ENCODE measurements around the gene BCAS3. TPM values are rescaled to one million over a fixed set of nuclear protein-coding genes. Genes with fewer than 3 reads are reported as not detected.
A peak's percentile ranks its signal among the peaks of the same experiment; 100 is the strongest.

Gene BCAS3
- total and polyA plus RNA-seq, 3 experiments from 2014 or later = 10.7 to 35.3 (median 13.5) TPM

GRCh38 chr17:61411011-61411260, 733.3 kb downstream of the BCAS3 start:
- Mint-ChIP-seq H3K4me1 (peaks cover 20 to 43% (median 23%) of the 10 kb centered on the region in 3 donors), H3K27ac (peak overlapping the region in 1 of 8 donors; percentile 52), H3K36me3 (no peaks in the 10 kb centered on the region), H3K4me3 (peak overlapping the region; percentile 76 to 91 (median 78)), H3K9me3 (no peaks in the 10 kb centered on the region), H3K27me3 (peaks cover 41 to 48% of the 10 kb centered on the region in 2 donors)
- Histone ChIP-seq H3K4me1 (ENCODE audit: insufficient read depth, low read length) (peaks cover 11% of the 10 kb centered on the region), H3K4me3 (ENCODE audit: low read length) (no peak overlapping the region), H3K27ac (ENCODE audit: low read depth, low read length) (no peak overlapping the region), H3K27me3 (ENCODE audit: insufficient read depth, low read length, poor library complexity, severe bottlenecking) (peaks cover 43% of the 10 kb centered on the region), H3K36me3 (ENCODE audit: insufficient read depth, low read length) (no peaks in the 10 kb centered on the region), H3K9me3 (ENCODE audit: low read length) (no peaks in the 10 kb centered on the region)
- CTCF ChIA-PET = no interaction called here
- POLR2A ChIA-PET = no interaction called here
- no peak for DNase-seq

DNA sequence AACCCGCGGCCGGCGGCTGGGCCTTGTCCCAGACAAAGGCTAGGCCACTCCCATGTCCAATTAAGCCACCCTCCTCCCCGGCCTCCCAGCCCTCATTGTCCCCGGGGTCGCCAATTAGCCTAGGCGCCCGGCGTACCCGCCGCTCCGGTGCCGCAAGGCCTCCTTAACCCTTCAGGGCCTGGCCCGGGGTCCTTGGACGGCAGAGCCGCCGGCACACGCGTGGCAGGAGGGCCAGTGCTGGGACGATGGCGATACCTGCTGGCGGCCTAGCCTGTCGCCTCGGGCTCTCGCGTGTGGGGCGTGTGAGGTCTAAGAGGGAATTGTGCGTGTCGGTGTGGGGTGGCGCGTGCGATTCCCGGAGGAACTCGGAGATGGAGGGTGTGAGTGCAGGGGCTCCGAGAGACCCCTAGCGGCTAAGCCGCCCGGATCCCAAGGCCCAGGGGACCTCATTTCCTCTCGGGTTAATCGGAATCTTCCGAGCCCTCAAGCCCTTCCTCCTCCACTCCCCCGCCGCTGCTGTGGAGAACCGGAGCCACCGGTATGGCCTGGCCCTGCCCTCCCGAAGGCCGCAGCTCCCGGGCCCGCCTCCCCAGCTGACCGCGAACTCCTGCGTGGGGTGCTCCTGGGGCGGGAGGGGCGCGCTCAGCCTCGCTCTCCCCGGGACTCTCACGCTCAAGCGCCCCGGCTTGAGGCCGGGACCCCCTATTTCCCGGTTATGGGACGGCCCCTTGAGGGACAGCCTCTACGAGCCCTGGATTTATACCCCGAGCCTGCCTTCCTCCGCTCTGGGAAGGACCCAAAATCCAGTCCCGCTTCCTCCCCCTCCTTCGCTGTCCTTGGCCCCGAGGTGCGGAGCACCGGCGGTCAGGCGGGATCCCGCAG, 733.9 kb downstream of the BCAS3 start:
- DNase-seq = peak in 2 of 5 donors; percentile 24 to 43
- CTCF ChIA-PET = interaction anchor here (0.6 to 2.3 kb wide), 14 partner anchors 9 to 726 kb away, joined by 3 to 9 read pairs (median 3); no protein-coding TSS in a partner anchor

GRCh38 chr17:61412143-61412859, 734.6 kb downstream of the BCAS3 start:
- ChIA-PET CTCF (interaction anchor here (0.6 to 2.3 kb wide), 17 partner anchors 9 to 726 kb away, joined by 3 to 9 read pairs (median 3); no protein-coding TSS in a partner anchor), POLR2A (interaction anchor here (0.9 to 1.2 kb wide), 2 partner anchors 11 to 654 kb away, joined by 3 to 6 read pairs; no protein-coding TSS in a partner anchor)
- Histone ChIP-seq H3K4me3 (ENCODE audit: low read length) (peak overlapping the region; percentile 61), H3K36me3 (ENCODE audit: insufficient read depth, low read length) (no peaks in the 10 kb centered on the region), H3K4me1 (ENCODE audit: insufficient read depth, low read length) (peaks cover 11% of the 10 kb centered on the region), H3K27me3 (ENCODE audit: insufficient read depth, low read length, poor library complexity, severe bottlenecking) (peaks cover 32% of the 10 kb centered on the region), H3K9me3 (ENCODE audit: low read length) (no peaks in the 10 kb centered on the region), H3K27ac (ENCODE audit: low read depth, low read length) (no peak overlapping the region)
- Mint-ChIP-seq H3K9me3 (no peaks in the 10 kb centered on the region), H3K4me3 (peak overlapping the region; percentile 47 to 88 (median 67)), H3K4me1 (peaks cover 20 to 47% (median 21%) of the 10 kb centered on the region in 3 donors), H3K36me3 (no peaks in the 10 kb centered on the region), H3K27me3 (peaks cover 29 to 38% of the 10 kb centered on the region in 2 donors), H3K27ac (no peak overlapping the region)
- peak; percentile 67 to 82 (median 75) for DNase-seq

More for the DNA sequence above, 733.9 kb downstream of the BCAS3 start:
- peaks cover 36 to 43% of the 10 kb centered on the region in 2 donors for H3K27me3 Mint-ChIP-seq
- no peaks in the 10 kb centered on the region for H3K36me3 ChIP-seq (ENCODE audit: insufficient read depth, low read length)
- peaks cover 11% of the 10 kb centered on the region for H3K4me1 ChIP-seq (ENCODE audit: insufficient read depth, low read length)
- peaks cover 39% of the 10 kb centered on the region for H3K27me3 ChIP-seq (ENCODE audit: insufficient read depth, low read length, poor library complexity, severe bottlenecking)
- peak overlapping the region; percentile 66 to 88 (median 81) for H3K4me3 Mint-ChIP-seq
- H3K9me3 Mint-ChIP-seq = no peaks in the 10 kb centered on the region
- no peaks in the 10 kb centered on the region for H3K36me3 Mint-ChIP-seq
- POLR2A ChIA-PET = interaction anchor here (1.2 kb wide), 1 partner anchor 10 kb away, joined by 6 read pairs; no protein-coding TSS in a partner anchor
- H3K27ac ChIP-seq (ENCODE audit: low read depth, low read length) = no peak overlapping the region
- peak overlapping the region; percentile 61 for H3K4me3 ChIP-seq (ENCODE audit: low read length)
- peaks cover 20 to 43% (median 21%) of the 10 kb centered on the region in 3 donors for H3K4me1 Mint-ChIP-seq
- H3K9me3 ChIP-seq (ENCODE audit: low read length) = no peaks in the 10 kb centered on the region
- H3K27ac Mint-ChIP-seq = no peak overlapping the region

DNA sequence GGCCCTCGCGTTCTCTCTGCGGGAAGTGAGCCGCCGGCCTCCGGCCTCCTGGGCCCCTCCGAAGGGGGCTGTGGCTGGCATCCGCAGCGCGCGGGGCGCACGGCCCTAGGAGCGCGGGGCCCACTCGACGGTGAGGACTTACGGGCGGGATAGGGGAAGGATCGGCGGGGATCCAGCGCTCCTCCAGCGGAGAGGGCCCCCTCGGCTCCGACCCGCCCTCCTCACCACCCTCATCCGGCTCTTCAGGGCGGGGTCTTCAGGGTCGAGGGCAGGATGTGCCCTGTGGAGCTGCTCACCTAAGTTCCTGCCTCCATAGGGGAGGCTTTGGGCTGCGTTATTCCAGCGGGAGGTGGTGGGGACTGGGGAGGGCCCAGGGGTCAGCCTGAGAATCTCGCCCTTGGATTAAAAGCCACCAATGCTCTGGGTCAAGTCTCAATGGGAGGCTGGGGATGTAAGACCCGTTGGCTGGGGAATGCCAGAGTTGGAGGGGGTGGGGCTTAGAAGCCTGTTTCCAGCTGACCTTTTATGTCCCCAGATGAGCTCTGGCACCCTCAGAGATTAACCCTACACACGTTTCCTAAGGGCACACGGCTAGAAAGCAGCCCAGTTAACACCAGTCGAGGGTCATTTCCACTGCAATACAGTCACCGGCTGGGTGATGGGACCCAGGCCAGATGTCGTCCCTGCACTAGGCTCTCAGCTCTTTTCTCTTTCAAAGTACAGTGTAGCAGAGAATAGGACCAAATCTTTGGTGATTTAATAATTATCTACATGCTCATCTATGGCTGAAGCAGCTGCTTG, 735.4 kb downstream of the BCAS3 start:
- peaks cover 11% of the 10 kb centered on the region for H3K4me1 ChIP-seq (ENCODE audit: insufficient read depth, low read length)

DNA sequence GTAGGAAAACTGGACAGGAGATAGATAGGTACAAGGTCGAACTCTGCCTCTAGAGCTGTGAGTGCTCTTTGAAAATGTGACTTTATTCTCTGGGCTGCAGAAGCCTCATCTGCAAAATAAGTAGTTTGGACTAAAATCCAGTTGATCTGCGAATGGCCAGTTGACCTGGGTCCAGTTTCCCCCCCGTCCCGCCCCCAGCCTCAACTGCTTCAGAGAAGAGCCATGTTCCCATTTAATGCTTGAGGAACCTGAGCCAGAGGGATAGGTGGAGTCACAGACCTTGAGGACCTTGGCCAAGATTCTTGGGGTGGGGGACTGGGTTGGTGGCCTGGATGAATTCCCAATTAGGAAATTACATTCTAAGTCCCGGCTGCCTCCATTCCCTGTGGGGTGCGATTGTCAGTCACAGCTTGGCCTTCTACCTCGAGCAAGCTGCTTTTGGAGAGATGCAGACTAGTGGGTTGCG, 736.0 kb downstream of the BCAS3 start:
- Histone ChIP-seq H3K4me1 (ENCODE audit: insufficient read depth, low read length) (peaks cover 10% of the 10 kb centered on the region), H3K36me3 (ENCODE audit: insufficient read depth, low read length) (no peaks in the 10 kb centered on the region), H3K9me3 (ENCODE audit: low read length) (no peaks in the 10 kb centered on the region), H3K4me3 (ENCODE audit: low read length) (no peak overlapping the region), H3K27ac (ENCODE audit: low read depth, low read length) (no peak overlapping the region), H3K27me3 (ENCODE audit: insufficient read depth, low read length, poor library complexity, severe bottlenecking) (peaks cover 19% of the 10 kb centered on the region)
- Mint-ChIP-seq H3K27me3 (peaks cover 17 to 27% of the 10 kb centered on the region in 2 donors), H3K4me1 (peaks cover 14 to 34% (median 17%) of the 10 kb centered on the region in 3 donors), H3K36me3 (no peaks in the 10 kb centered on the region), H3K4me3 (peak overlapping the region in 6 of 7 donors; percentile 69 to 76 (median 72)), H3K9me3 (peaks cover 0 to 1% (median 0%) of the 10 kb centered on the region in 5 donors), H3K27ac (no peak overlapping the region)
- no peak for DNase-seq
- ChIA-PET CTCF (interaction anchor here (1.8 to 2.3 kb wide), 2 partner anchors 13 to 19 kb away, joined by 5 to 9 read pairs; no protein-coding TSS in a partner anchor), POLR2A (no interaction called here)

More for the DNA sequence above, 735.4 kb downstream of the BCAS3 start:
- Mint-ChIP-seq H3K9me3 (peaks cover 0 to under 1% (median 0%) of the 10 kb centered on the region in 5 donors), H3K4me3 (peak overlapping the region; percentile 69 to 87 (median 75)), H3K4me1 (peaks cover 18 to 39% (median 20%) of the 10 kb centered on the region in 3 donors), H3K27ac (no peak overlapping the region), H3K36me3 (no peaks in the 10 kb centered on the region), H3K27me3 (peaks cover 21 to 30% of the 10 kb centered on the region in 2 donors)
- Histone ChIP-seq H3K27me3 (ENCODE audit: insufficient read depth, low read length, poor library complexity, severe bottlenecking) (peaks cover 25% of the 10 kb centered on the region), H3K4me3 (ENCODE audit: low read length) (peak overlapping the region; percentile 61), H3K36me3 (ENCODE audit: insufficient read depth, low read length) (no peaks in the 10 kb centered on the region), H3K27ac (ENCODE audit: low read depth, low read length) (no peak overlapping the region), H3K9me3 (ENCODE audit: low read length) (no peaks in the 10 kb centered on the region)
- POLR2A ChIA-PET = interaction anchor here (0.9 kb wide), 1 partner anchor 653 kb away, joined by 3 read pairs; no protein-coding TSS in a partner anchor
- CTCF ChIA-PET = interaction anchor here (0.6 to 2.3 kb wide), 10 partner anchors 8 to 727 kb away, joined by 3 to 9 read pairs (median 4); no protein-coding TSS in a partner anchor
- no peak for DNase-seq

DNA sequence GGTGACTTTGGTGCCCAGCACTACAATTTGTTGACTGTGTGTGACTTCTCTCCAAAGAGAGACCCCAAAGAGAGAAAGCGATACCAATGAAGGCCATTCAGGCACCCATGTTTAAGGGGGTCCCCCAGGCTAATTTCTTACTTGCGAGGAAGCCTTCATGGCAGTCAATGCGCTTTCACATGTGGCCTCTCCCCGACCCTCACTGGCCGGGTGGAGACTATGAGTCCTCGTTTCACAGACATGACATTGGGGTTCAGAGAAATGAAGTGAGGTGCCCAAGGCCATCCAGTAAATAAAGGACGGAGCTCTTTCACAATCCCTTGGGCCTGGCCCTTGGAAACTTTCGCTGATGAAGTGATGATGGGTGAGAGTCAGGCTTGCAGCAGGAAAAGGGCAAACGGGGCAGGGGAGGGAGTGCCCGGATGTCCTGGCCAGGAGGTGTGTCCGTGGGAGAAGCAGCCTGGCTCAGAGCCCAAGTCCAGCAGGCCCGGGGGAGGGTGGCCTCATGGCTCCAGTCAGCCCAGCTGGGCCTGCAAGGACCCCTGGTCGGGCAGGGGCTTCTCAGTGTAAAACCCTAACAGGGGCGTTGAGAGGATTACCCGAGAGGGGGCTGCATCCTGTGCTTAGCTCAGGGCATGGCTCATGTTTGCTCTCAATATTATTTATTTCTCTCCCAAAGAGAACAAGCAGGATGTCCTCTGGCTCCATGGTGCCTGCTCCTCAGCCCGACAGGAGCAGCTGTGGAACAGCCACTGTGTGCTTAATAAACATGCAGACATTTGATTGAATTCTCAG, 736.7 kb downstream of the BCAS3 start:
- H3K9me3 Mint-ChIP-seq = peaks cover 0 to 1% (median 0%) of the 10 kb centered on the region in 5 donors
- H3K4me3 Mint-ChIP-seq = peak overlapping the region in 1 of 7 donors; percentile 75
- no peaks in the 10 kb centered on the region for H3K36me3 ChIP-seq (ENCODE audit: insufficient read depth, low read length)
- H3K36me3 Mint-ChIP-seq = no peaks in the 10 kb centered on the region
- H3K27me3 ChIP-seq (ENCODE audit: insufficient read depth, low read length, poor library complexity, severe bottlenecking) = peaks cover 17% of the 10 kb centered on the region
- no peak for DNase-seq
- peaks cover 5% of the 10 kb centered on the region for H3K4me1 ChIP-seq (ENCODE audit: insufficient read depth, low read length)
- ChIA-PET POLR2A (no interaction called here), CTCF (interaction anchor here (1.5 kb wide), 1 partner anchor 20 kb away, joined by 3 read pairs; no protein-coding TSS in a partner anchor)
- H3K27ac ChIP-seq (ENCODE audit: low read depth, low read length) = no peak overlapping the region
- no peak overlapping the region for H3K4me3 ChIP-seq (ENCODE audit: low read length)
- H3K27ac Mint-ChIP-seq = no peak overlapping the region
- peaks cover 12 to 28% (median 12%) of the 10 kb centered on the region in 3 donors for H3K4me1 Mint-ChIP-seq
- H3K27me3 Mint-ChIP-seq = peaks cover 16 to 26% of the 10 kb centered on the region in 2 donors
- no peaks in the 10 kb centered on the region for H3K9me3 ChIP-seq (ENCODE audit: low read length)

GRCh38 chr17:61414936-61415251, 737.2 kb downstream of the BCAS3 start:
- Mint-ChIP-seq H3K4me3 (peak overlapping the region in 1 of 7 donors; percentile 65), H3K9me3 (peaks cover 0 to 1% (median 0%) of the 10 kb centered on the region in 5 donors), H3K36me3 (no peaks in the 10 kb centered on the region), H3K27me3 (peaks cover 15 to 28% of the 10 kb centered on the region in 2 donors), H3K27ac (no peak overlapping the region), H3K4me1 (peaks cover 8 to 24% (median 11%) of the 10 kb centered on the region in 3 donors)
- ChIA-PET POLR2A (no interaction called here), CTCF (interaction anchor here (1.5 kb wide), 1 partner anchor 20 kb away, joined by 3 read pairs; no protein-coding TSS in a partner anchor)
- H3K27me3 ChIP-seq (ENCODE audit: insufficient read depth, low read length, poor library complexity, severe bottlenecking) = peaks cover 15% of the 10 kb centered on the region
- H3K27ac ChIP-seq (ENCODE audit: low read depth, low read length) = no peak overlapping the region
- peaks cover 5% of the 10 kb centered on the region for H3K4me1 ChIP-seq (ENCODE audit: insufficient read depth, low read length)
- H3K4me3 ChIP-seq (ENCODE audit: low read length) = no peak overlapping the region
- H3K36me3 ChIP-seq (ENCODE audit: insufficient read depth, low read length) = no peaks in the 10 kb centered on the region
- DNase-seq = no peak
- H3K9me3 ChIP-seq (ENCODE audit: low read length) = no peaks in the 10 kb centered on the region
